Thyroid gland (tissue), 4 donors: ENCODE results near the gene CLK3.
A peak's percentile ranks its signal among the peaks of the same experiment; 100 is the strongest.

Experiments used
- POLR2A ChIP-seq, 2 donors: fragments of 450-650 bp; IDR thresholded peaks; one replicate each; pipeline ENCODE4 v1.6.1; 2017; ENCODE audit warnings: antibody characterized with exemption in 2 of 2, mild to moderate bottlenecking in 2 of 2, moderate library complexity in 1 of 2
- TF ChIP-seq, protein P1 (sequence below), 6 experiments: fragments of 200-600 bp in 3 of 6; fragments of 450-650 bp in 3 of 6; sonication (generic) in 3 of 6; IDR thresholded peaks; one replicate each; pipeline ENCODE4 v1.5.1; 2016 to 2019; ENCODE audit warnings: antibody characterized with exemption in 6 of 6, mild to moderate bottlenecking in 2 of 6, inconsistent platforms in 1 of 6, moderate library complexity in 1 of 6

DNA sequence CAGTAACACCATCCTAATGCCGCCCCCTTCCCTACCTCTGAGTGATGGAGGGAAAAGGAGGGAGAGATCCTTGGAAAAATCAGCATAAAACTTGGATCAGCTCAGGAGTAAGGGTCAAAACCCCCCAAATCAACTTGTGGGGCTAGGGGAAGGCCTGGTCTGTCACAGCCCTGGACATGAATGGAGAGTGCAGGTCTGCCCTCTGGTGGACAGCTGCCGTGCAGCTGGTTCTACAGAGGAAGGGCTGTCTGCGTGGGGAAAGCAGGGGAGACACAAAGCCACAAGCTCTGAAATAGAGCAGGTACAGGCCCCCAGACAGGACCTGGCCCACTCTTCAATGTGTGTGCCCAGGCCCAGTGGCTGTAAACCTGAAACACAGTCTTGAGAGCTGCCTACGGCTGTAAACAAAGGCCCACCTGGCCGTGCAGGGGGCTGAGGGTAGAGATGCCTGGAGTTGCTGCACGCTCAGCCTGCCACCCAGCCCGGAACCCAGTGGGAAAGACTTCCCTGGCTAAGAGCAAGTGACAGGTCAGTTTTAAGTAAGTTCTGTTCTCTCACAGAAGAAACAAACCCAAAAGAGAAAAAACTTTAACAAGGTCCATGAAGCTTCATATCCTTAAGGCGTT lies 16.4 kb downstream of the CLK3 start:
- TF ChIP-seq, protein P1, sequence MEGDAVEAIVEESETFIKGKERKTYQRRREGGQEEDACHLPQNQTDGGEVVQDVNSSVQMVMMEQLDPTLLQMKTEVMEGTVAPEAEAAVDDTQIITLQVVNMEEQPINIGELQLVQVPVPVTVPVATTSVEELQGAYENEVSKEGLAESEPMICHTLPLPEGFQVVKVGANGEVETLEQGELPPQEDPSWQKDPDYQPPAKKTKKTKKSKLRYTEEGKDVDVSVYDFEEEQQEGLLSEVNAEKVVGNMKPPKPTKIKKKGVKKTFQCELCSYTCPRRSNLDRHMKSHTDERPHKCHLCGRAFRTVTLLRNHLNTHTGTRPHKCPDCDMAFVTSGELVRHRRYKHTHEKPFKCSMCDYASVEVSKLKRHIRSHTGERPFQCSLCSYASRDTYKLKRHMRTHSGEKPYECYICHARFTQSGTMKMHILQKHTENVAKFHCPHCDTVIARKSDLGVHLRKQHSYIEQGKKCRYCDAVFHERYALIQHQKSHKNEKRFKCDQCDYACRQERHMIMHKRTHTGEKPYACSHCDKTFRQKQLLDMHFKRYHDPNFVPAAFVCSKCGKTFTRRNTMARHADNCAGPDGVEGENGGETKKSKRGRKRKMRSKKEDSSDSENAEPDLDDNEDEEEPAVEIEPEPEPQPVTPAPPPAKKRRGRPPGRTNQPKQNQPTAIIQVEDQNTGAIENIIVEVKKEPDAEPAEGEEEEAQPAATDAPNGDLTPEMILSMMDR (IDR thresholded peaks at IDR 0.05), result peak; percentile 40 to 81 (median 50)
- TF ChIP-seq POLR2A (IDR thresholded peaks at IDR 0.05), result no peak
